HepG2 (cell line): ENCODE measurements around the gene LILRB5. TPM values are rescaled to one million over a fixed set of nuclear protein-coding genes. Genes with fewer than 3 reads are reported as not detected.

Source experiments
- EEA1 ChIP-seq: sonication (generic); formaldehyde crosslinking; IDR thresholded peaks from 2 replicates; pipeline ENCODE4 v1.5.1; 2020; ENCODE audit warnings: mild to moderate bottlenecking, missing genetic modification reagents, borderline replicate concordance
- ETV6 ChIP-seq: sonication (generic); formaldehyde crosslinking; conservative IDR thresholded peaks from 2 replicates; pipeline ENCODE4 v1.4.0; 2020; ENCODE audit warnings: missing genetic modification reagents
- GRHL1 ChIP-seq: sonication (generic); formaldehyde crosslinking; conservative IDR thresholded peaks from 2 replicates; pipeline ENCODE4 v1.8.0; 2022; ENCODE audit warnings: missing genetic modification reagents
- HMGXB3 ChIP-seq: sonication (generic); formaldehyde crosslinking; IDR thresholded peaks from 2 replicates; pipeline ENCODE4 v1.4.0; 2020; ENCODE audit warnings: missing genetic modification reagents, borderline replicate concordance
- HNRNPL ChIP-seq: fragments of 200-400 bp; formaldehyde crosslinking; IDR thresholded peaks from 2 replicates; pipeline ENCODE4 v1.6.1; 2017; ENCODE audit warnings: mild to moderate bottlenecking, low read depth, low read length
- KDM1A ChIP-seq: IDR thresholded peaks from 2 replicates; pipeline ENCODE4 v1.6.1; 2016; ENCODE audit warnings: missing compliant biosample characterization
- MEF2D ChIP-seq: sonication (generic); formaldehyde crosslinking; IDR thresholded peaks from 2 replicates; pipeline ENCODE4 v1.5.1; 2020; ENCODE audit warnings: mild to moderate bottlenecking, missing genetic modification reagents
- NFE2 ChIP-seq: sonication (generic); formaldehyde crosslinking; IDR thresholded peaks from 2 replicates; pipeline ENCODE4 v1.4.0; 2020; ENCODE audit warnings: missing genetic modification reagents
- PAF1 ChIP-seq: IDR thresholded peaks from 2 replicates; pipeline ENCODE4 v1.6.1; 2016; ENCODE audit warnings: missing genetic modification reagents, missing compliant biosample characterization
- RFX5 ChIP-seq: IDR thresholded peaks from 2 replicates; pipeline ENCODE4 v1.6.1; 2011; ENCODE audit warnings: low read depth, low read length, improper control_type of control experiment
- RFXANK ChIP-seq: IDR thresholded peaks from 2 replicates; pipeline ENCODE4 v1.6.1; 2016
- SNRNP70 ChIP-seq: fragments of 200-400 bp; formaldehyde crosslinking; IDR thresholded peaks from 2 replicates; pipeline ENCODE4 v1.6.1; 2017; ENCODE audit warnings: mild to moderate bottlenecking, low read depth, low read length, moderate library complexity
- TIGD3 ChIP-seq: sonication (generic); formaldehyde crosslinking; IDR thresholded peaks from 2 replicates; pipeline ENCODE4 v1.5.1; 2020; ENCODE audit warnings: mild to moderate bottlenecking, missing genetic modification reagents, borderline replicate concordance
- YEATS4 ChIP-seq: sonication (generic); formaldehyde crosslinking; IDR thresholded peaks from 2 replicates; pipeline ENCODE4 v1.4.0; 2020; ENCODE audit warnings: missing genetic modification reagents, borderline replicate concordance
- ZBTB25 ChIP-seq: IDR thresholded peaks from 2 replicates; pipeline ENCODE4 v1.6.1; 2018; ENCODE audit warnings: missing genetic modification reagents
- ZBTB8A ChIP-seq: sonication (generic); formaldehyde crosslinking; IDR thresholded peaks from 2 replicates; pipeline ENCODE4 v1.4.0; 2020; ENCODE audit warnings: mild to moderate bottlenecking, low read depth, missing genetic modification reagents, borderline replicate concordance
- ZFP62 ChIP-seq: sonication (generic); formaldehyde crosslinking; IDR thresholded peaks from 2 replicates; pipeline ENCODE4 v1.4.0; 2020; ENCODE audit warnings: missing genetic modification reagents
- ZMAT5 ChIP-seq: sonication (generic); formaldehyde crosslinking; IDR thresholded peaks from 2 replicates; pipeline ENCODE4 v1.5.0; 2020; ENCODE audit warnings: mild to moderate bottlenecking, low read depth, missing genetic modification reagents, borderline replicate concordance
- ZNF138 ChIP-seq: sonication (generic); formaldehyde crosslinking; IDR thresholded peaks from 2 replicates; pipeline ENCODE4 v1.5.0; 2020; ENCODE audit warnings: mild to moderate bottlenecking, low read depth, missing genetic modification reagents
- ZNF34 ChIP-seq: sonication (generic); formaldehyde crosslinking; IDR thresholded peaks from 2 replicates; pipeline ENCODE4 v1.4.0; 2020; ENCODE audit warnings: mild to moderate bottlenecking, missing genetic modification reagents, borderline replicate concordance
- ZNF841 ChIP-seq: sonication (generic); formaldehyde crosslinking; IDR thresholded peaks from 2 replicates; pipeline ENCODE4 v1.8.1; 2023; ENCODE audit warnings: missing genetic modification reagents, borderline replicate concordance
- ZSCAN9 ChIP-seq: IDR thresholded peaks from 2 replicates; pipeline ENCODE4 v1.6.1; 2016; ENCODE audit warnings: borderline replicate concordance
- polyA plus RNA-seq, 8 experiments: library from polyadenylated mRNA; depleted of rRNA in 3 of 8; stranded (reverse) in 7 of 8; unstranded in 1 of 8; fragments of >200 nt; fragmentation: Illumina TruSeq in 4 of 8; extraction: Trizol in 4 of 8; gene quantifications; 2 replicates each; pipeline versions ENCODE4 v1.2.1 to v1.2.3, GENCODE V29; 2011 to 2016; ENCODE audit warnings: low read depth in 4 of 8, missing spikeins in 1 of 8, mixed read lengths in 1 of 8; ENCODE audit not compliant: insufficient read depth in 1 of 8
- total RNA-seq, 5 experiments: library from RNA; depleted of rRNA; stranded (reverse); fragments of >200 nt; fragmentation: Illumina TruSeq; extraction: Trizol; gene quantifications; 2 replicates each; pipeline ENCODE4 v1.2.3, GENCODE V29; 2016; ENCODE audit warnings: low read depth in 1 of 5

LILRB5 gene
- total and polyA plus RNA-seq, 2 of the 13 experiments (the other 11 are each of a cell fraction or from before 2014, with no cell fraction given), result not detected

- no peak for TF ChIP-seq NFE2 (CRISPR knock-in tag)
- peak; percentile 36; the same call in 1 of the 2 replicates for TF ChIP-seq ZNF841
- no peak for TF ChIP-seq SNRNP70
- no peak for TF ChIP-seq RFX5
- TF ChIP-seq ETV6 (CRISPR knock-in tag), result no peak
- no peak for TF ChIP-seq TIGD3 (CRISPR knock-in tag)
- no peak for TF ChIP-seq ZMAT5 (CRISPR knock-in tag)
- no peak; the same call in 1 of the 2 replicates for TF ChIP-seq HMGXB3 (CRISPR knock-in tag)
- TF ChIP-seq ZBTB25 (CRISPR knock-in tag), result no peak
- TF ChIP-seq YEATS4 (CRISPR knock-in tag), result peak; percentile 51; the same call in 1 of the 2 replicates
- no peak for TF ChIP-seq ZBTB8A (CRISPR knock-in tag)
- no peak; the same call in 1 of the 2 replicates for TF ChIP-seq KDM1A (CRISPR knock-in tag)
- TF ChIP-seq RFXANK (CRISPR knock-in tag), result peak; percentile 35; the same call in 1 of the 2 replicates
- TF ChIP-seq HNRNPL, result no peak
- no peak for TF ChIP-seq ZNF34 (CRISPR knock-in tag)
- no peak for TF ChIP-seq ZFP62 (CRISPR knock-in tag)
- peak; percentile 70; the same call in 1 of the 2 replicates for TF ChIP-seq ZSCAN9 (CRISPR knock-in tag)
- TF ChIP-seq MEF2D (CRISPR knock-in tag), result 0 out of 2 replicates have a peak, but pooled peaks have one; percentile 16
- no peak for TF ChIP-seq EEA1 (CRISPR knock-in tag)
- TF ChIP-seq ZNF138 (CRISPR knock-in tag), result no peak
- TF ChIP-seq GRHL1 (CRISPR knock-in tag), result no peak
- TF ChIP-seq PAF1 (CRISPR knock-in tag), result no peak
Measured at GRCh38 chr19:54209811-54210494, 47.1 kb downstream of the LILRB5 start (continued).
